GM21381 (cell line): ENCODE measurements around the gene SH3D19.

Source experiments
- ATAC-seq: cut with Tn5 transposase; IDR thresholded peaks from one replicate; pipeline ENCODE4 v1.9.1; 2021; ENCODE audit warnings: mild to moderate bottlenecking, moderate library complexity; ENCODE audit not compliant: unreplicated experiment

SH3D19 gene, protein sequence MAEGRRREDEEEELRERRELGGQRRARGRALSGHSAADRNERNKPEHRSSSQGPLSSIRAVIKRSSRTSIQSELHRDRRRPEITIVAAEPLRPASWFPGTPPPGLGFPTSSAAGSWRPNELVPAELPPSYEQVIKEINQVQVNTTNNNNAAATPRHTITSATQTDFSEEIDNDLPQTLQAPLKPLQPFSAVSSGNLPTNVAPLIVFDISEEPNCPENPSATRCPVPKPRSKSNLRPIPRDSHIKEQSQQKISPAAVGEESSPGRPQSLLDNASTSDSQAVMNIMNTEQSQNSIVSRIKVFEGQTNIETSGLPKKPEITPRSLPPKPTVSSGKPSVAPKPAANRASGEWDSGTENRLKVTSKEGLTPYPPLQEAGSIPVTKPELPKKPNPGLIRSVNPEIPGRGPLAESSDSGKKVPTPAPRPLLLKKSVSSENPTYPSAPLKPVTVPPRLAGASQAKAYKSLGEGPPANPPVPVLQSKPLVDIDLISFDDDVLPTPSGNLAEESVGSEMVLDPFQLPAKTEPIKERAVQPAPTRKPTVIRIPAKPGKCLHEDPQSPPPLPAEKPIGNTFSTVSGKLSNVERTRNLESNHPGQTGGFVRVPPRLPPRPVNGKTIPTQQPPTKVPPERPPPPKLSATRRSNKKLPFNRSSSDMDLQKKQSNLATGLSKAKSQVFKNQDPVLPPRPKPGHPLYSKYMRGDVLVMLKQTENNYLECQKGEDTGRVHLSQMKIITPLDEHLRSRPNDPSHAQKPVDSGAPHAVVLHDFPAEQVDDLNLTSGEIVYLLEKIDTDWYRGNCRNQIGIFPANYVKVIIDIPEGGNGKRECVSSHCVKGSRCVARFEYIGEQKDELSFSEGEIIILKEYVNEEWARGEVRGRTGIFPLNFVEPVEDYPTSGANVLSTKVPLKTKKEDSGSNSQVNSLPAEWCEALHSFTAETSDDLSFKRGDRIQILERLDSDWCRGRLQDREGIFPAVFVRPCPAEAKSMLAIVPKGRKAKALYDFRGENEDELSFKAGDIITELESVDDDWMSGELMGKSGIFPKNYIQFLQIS

GRCh38 chr4:151325111-151325948, at the start of gene SH3D19:
TSS of gene SH3D19 (minus strand) at chr4:151325605. CDS start at chr4:151325352, 253 bp downstream.
- no peak for ATAC-seq

DNA sequence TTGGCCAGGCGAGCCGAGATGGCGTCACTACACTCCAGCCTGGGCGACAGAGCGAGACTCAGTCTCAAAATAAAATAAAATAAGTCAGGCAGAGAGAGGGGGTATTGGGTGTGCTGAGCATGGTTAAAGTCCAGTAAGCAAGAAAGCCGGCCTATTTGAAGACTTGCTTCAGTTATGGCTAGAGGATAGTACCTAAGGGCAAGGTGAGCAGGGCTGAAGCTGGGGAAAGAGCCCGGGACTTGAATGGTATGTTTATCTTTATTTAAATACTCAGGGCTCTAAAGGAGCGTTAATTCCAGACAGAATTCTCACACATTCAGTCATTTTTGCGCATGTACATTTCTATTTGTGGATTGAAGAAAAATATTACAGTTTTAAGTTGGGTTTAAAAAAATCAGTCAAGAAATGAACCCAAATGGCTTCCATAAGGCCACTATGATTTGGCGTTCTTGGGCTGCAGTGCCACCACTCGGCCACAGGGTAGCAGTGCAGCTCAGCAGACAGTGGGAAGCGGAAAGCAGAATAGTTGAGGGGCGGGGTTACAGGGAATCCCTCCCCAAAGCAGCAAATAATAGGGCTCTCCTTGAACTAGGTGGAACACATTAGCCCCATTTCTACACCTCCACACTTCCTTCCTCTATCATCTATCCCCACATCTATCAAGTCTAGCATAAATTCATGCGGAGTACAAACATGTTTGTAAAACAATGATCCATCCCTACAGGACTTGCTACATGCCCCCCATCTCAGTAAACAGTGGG, 37.2 kb upstream of the SH3D19 start:
- ATAC-seq, result peak; percentile 98

- no peak for ATAC-seq
These were observed 36.6 kb upstream of the SH3D19 start for GRCh38 chr4:151361966-151362365.

GRCh38 chr4:151361126-151361525, 35.7 kb upstream of the SH3D19 start:
- ATAC-seq, result no peak

DNA sequence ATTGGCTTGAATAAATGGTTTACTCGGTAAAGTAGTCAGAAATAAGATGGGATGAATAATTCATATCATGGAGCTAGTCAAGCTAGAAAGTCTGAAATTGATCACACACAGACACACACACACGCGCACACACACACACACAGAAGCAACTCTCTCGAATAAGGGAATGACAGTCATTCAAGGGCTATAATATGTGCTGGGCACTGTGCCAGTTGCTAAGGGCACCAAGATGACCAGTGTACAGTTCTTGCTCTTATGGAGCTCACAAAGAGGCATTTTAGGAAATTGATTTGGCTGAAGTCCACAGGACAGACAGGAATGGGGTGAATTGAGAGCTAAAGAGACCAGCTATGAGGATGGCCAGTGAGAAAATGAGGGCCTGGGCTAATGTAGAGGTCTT, 34.2 kb upstream of the SH3D19 start:
- ATAC-seq, result no peak

DNA sequence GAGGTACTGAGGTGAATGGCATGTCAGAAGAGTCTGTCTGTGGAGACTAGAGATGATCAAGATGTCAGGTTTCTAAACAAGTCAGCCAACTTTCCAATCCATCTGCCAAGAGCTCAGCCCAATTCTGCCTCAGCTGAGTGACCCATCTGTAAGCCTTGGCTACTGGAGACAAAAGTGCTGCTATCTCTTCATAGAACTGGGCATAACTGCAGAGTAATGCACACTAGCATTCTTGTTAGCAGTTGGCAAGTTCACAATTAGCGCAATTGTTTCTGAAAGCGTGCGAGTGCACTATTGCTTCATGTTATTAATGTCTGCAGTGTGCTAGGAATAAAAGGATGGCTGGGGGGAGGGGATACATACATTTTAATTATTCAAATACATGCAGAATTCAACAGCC, 32.9 kb upstream of the SH3D19 start:
- ATAC-seq, result no peak

GRCh38 chr4:151356510-151356909, 31.1 kb upstream of the SH3D19 start:
- no peak for ATAC-seq

- ATAC-seq, result no peak
These were observed 29.8 kb upstream of the SH3D19 start for GRCh38 chr4:151355155-151355554.

DNA sequence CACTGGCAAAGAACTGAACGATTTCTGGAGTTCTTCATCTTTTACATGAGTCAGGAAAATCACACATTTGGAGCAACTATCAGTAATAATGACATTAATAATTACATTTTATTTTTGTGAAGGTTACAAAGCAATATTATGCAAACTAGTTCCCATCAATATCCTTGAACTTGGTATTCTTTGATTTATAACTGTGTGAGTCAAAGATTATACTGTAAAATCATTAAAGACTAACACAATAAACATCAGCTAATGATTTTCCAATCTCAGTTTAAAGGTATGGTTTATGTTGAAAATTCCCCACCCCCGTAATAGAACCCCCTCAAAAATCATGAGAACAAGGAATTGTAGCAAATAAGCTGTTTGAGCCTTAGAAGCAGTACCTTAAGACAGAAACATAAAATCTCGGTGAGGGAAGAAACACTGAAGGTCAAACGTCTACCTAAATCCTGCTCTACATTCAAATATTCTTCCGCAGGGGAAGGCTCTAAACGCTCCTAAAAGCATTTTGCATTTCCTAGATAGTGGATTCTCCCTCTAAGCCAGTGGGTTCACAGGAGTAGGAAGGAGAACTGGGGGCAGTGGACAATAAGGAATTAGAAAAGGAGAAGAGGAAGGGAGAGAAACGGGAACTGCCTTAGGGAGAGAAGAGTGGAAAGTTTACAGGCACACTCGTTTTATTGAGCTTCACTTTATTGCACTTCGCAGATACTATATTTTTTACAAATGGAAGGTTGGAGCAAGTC, 22.3 kb upstream of the SH3D19 start:
- no peak for ATAC-seq

DNA sequence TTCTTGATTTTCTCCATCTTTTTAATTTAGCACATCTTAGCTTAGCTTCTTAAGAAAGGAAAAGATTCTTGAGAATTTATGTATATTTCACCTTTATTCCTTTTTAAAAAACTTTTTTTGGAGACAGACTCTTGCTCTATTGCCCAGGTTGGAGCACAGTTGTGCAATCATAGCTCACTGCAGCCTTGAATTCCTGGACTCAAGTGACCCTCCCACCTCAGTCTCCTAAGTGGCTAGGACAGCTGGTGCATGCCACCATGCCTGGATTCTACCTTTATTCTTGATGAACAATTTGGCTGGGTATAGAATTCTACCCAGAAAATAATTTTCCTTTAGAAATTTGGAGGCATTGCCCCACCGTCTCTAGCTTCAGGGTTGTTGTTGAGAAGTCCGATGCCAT, 19.5 kb upstream of the SH3D19 start:
- ATAC-seq, result no peak

DNA sequence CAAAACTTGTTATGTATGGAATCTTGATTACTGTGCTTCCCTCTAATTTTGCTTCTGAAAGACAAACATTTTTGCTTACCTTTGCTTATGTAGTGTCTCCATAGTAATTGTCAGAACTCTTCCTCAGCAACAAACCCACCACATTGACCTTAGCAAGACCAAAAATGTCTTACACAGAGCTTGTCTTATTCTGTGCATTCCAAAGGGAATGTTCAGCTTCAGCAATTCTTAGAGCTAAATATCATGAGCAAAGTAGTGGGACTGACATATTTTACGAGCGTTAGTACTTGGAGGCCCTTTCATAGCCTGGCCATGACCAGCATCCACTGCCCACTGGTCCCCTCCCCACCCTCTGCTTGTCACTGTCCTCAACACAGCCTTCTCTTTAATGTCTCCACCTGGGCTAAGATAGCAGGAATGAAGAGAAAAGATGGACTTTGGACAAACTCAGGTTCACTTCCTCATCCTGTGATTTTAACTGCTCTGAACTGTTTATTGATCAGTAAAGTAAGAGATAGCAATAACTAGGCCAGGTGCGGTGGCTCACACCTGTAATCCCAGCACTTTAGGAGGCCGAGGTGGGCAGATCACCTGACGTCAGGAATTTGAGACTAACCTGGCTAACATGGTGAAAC, 15.5 kb upstream of the SH3D19 start:
- ATAC-seq, result no peak

GRCh38 chr4:151339467-151339866, 14.1 kb upstream of the SH3D19 start:
- no peak for ATAC-seq

- ATAC-seq, result no peak
These were observed 6.1 kb upstream of the SH3D19 start for GRCh38 chr4:151331276-151332042.

GRCh38 chr4:151329217-151330007, 4.0 kb upstream of the SH3D19 start:
- ATAC-seq, result no peak

GRCh38 chr4:151325949-151326246, 493 bp upstream of the SH3D19 start:
- ATAC-seq, result no peak

DNA sequence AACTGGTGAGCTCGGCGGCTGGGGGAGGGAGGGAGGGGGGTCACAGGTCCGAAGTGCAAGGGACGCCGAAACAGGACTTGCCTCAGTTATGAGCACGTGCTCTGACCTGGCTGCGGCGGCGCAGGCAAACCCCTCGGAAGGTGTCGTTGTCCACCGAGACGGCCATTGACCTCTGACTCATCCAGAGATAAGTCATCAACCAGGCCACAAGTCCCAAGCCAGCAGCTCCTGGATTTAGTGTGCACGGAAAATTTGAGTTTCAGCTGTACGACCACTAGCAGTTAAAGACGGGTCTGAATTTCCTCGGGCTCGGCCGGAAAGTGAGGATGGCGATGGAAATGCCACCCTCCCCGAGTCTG, 674 bp downstream of the SH3D19 start:
- no peak for ATAC-seq

DNA sequence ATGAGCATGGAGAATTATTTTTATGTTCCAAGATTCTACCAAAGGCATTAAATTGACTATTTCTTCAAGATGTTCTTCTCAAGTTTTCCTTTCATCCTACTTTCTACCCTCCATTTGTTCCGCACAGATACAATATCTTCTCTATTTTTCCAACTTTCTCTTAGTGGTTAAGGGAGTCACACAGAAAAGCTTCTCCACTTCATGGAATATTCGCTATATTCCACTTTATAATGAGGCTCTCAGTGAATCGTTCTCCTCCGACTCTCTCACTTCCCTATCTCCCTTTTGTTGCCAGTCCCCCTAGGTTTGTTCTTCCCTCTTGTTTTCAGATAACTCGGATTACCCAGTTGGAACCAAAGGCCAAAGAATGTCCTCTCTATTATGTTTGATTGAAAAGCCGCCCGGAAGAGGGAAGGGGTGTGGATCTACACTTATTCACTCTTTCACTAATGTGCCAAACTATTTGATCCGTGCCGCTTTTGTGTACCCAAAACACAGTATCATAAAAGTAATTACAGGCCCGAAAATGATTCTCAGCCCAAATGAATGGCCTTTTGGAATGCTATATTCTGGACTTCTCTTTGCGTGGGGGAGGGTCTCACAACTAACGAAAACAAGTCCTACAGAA, 1.2 kb downstream of the SH3D19 start:
- no peak for ATAC-seq
